A549 (cell line): ENCODE results near the gene JAKMIP1. TPM values are rescaled to one million over a fixed set of nuclear protein-coding genes. Genes with fewer than 3 reads are reported as not detected.

Experiments used
- ATAC-seq, 2 experiments: fragments of 200-7000 bp in 1 of 2; fragments of >200 bp in 1 of 2; cut with Nextera tagmentation in 1 of 2; cut with Tn5 transposase in 1 of 2; 3 replicates each; pipeline versions ENCODE4 v1.8.0 to v1.9.1; 2018 to 2020; ENCODE audit warnings: mild to moderate bottlenecking in 1 of 2, moderate library complexity in 1 of 2
- CTCF ChIA-PET: fragments of 300-600 bp; sonication (Branson Sonifier 250); formaldehyde crosslinking; extraction: SDS; loops from one replicate; lab custom pipeline; 2021; ENCODE audit warnings: antibody characterized with exemption, inconsistent platforms; lab: Yijun Ruan, JAX
- POLR2A ChIA-PET: fragments of 350-600 bp; formaldehyde crosslinking; extraction: SDS; loops from one replicate; lab custom pipeline; 2021; ENCODE audit warnings: antibody characterized with exemption, inconsistent platforms; lab: Yijun Ruan, JAX
- DNase-seq, 2 experiments: peaks; one replicate each; pipeline versions ENCODE4 v3.0.0 to v3.0.0-alpha.2; 2011 to 2016; ENCODE audit warnings: low read depth in 1 of 2, low spot score in 1 of 2
- FAIRE-seq: peaks from 2 replicates; lab custom pipeline; 2011; peaks lifted over from hg19 to GRCh38; lab: Jason Lieb, UNC
- H3K27ac ChIP-seq, 2 experiments: fragments of >200 bp; sonication (Bioruptor Twin); formaldehyde crosslinking; 3 replicates each; pipeline ENCODE4 v1.5.1; 2016 to 2017
- H3K4me1 ChIP-seq: fragments of >200 bp; sonication (Bioruptor Twin); formaldehyde crosslinking; 3 replicates; pipeline ENCODE4 v1.6.1; 2016
- H3K4me2 ChIP-seq: fragments of >200 bp; sonication (Bioruptor Twin); formaldehyde crosslinking; 3 replicates; pipeline ENCODE4 v1.6.1; 2016
- H3K4me3 ChIP-seq: fragments of >200 bp; sonication (Bioruptor Twin); formaldehyde crosslinking; 3 replicates; pipeline ENCODE4 v1.5.1; 2016
- H3K9me3 ChIP-seq: fragments of >200 bp; sonication (Bioruptor Twin); formaldehyde crosslinking; 3 replicates; pipeline ENCODE4 v1.6.1; 2016
- CEBPB ChIP-seq, 2 experiments: fragments of >200 bp in 1 of 2; sonication (Bioruptor Twin) in 1 of 2; formaldehyde crosslinking in 1 of 2; IDR thresholded peaks; 2 replicates each; pipeline ENCODE4 v1.6.1; 2012 to 2016
- CHD2 ChIP-seq: fragments of 150-350 bp; IDR thresholded peaks from 2 replicates; pipeline ENCODE4 v1.6.1; 2014; ENCODE audit warnings: low read length; ENCODE audit not compliant: partially characterized antibody
- ELK1 ChIP-seq: fragments of 150-350 bp; IDR thresholded peaks from 2 replicates; pipeline ENCODE4 v1.6.1; 2014; ENCODE audit warnings: low read depth, mild to moderate bottlenecking, low read length
- EP300 ChIP-seq, 2 experiments: fragments of >200 bp; sonication (Bioruptor Twin); formaldehyde crosslinking; IDR thresholded peaks; 2 replicates in 1 of 2; 3 replicates in 1 of 2; pipeline ENCODE4 v1.6.1; 2016 to 2017
- FOSB ChIP-seq: fragments of 250-450 bp; sonication (Bioruptor Pico); IDR thresholded peaks from 2 replicates; pipeline ENCODE4 v1.5.0; 2020; ENCODE audit warnings: mild to moderate bottlenecking, moderate library complexity
- FOSL2 ChIP-seq, 2 experiments: fragments of 450-650 bp in 1 of 2; fragments of >200 bp in 1 of 2; sonication (Bioruptor Twin) in 1 of 2; formaldehyde crosslinking; IDR thresholded peaks; 2 replicates each; pipeline versions ENCODE4 v1.5.0 to v1.6.1; 2016 to 2020; ENCODE audit warnings: mild to moderate bottlenecking in 1 of 2, moderate library complexity in 1 of 2
- HDAC2 ChIP-seq: fragments of 200-600 bp; sonication (generic); IDR thresholded peaks from 2 replicates; pipeline ENCODE4 v1.6.1; 2016
- HOXA7 ChIP-seq: fragments of 250-450 bp; sonication (Bioruptor Pico); IDR thresholded peaks from 2 replicates; pipeline ENCODE4 v1.5.0; 2020; ENCODE audit warnings: mild to moderate bottlenecking, moderate library complexity
- HOXB13 ChIP-seq: fragments of 250-450 bp; sonication (Bioruptor Pico); IDR thresholded peaks from 2 replicates; pipeline ENCODE4 v1.5.0; 2020; ENCODE audit warnings: low read depth, mild to moderate bottlenecking, moderate library complexity
- HOXB5 ChIP-seq: fragments of 250-450 bp; sonication (Bioruptor Pico); IDR thresholded peaks from 2 replicates; pipeline ENCODE4 v1.5.0; 2020; ENCODE audit warnings: mild to moderate bottlenecking, moderate library complexity
- MYC ChIP-seq: IDR thresholded peaks from 2 replicates; pipeline ENCODE4 v1.6.1; 2012; ENCODE audit warnings: mild to moderate bottlenecking, inconsistent platforms, low read length, improper control_type of control experiment, borderline replicate concordance
- NFE2L2 ChIP-seq: fragments of 150-350 bp; conservative IDR thresholded peaks from 2 replicates; pipeline ENCODE4 v1.6.1; 2014; ENCODE audit warnings: low read length
- NR3C1 ChIP-seq: fragments of >200 bp; sonication (Bioruptor Twin); formaldehyde crosslinking; IDR thresholded peaks from 3 replicates; pipeline ENCODE4 v1.6.1; 2017
- REST ChIP-seq: fragments of 200-600 bp; sonication (generic); IDR thresholded peaks from 2 replicates; pipeline ENCODE4 v1.6.1; 2016; ENCODE audit warnings: antibody characterized with exemption, mild to moderate bottlenecking, moderate library complexity
- TFCP2L1 ChIP-seq: fragments of 250-450 bp; sonication (Bioruptor Pico); IDR thresholded peaks from 2 replicates; pipeline ENCODE4 v1.5.0; 2021; ENCODE audit warnings: mild to moderate bottlenecking
- TP53 ChIP-seq: fragments of 250-450 bp; sonication (Bioruptor Pico); IDR thresholded peaks from 2 replicates; pipeline ENCODE4 v1.5.0; 2021; ENCODE audit warnings: mild to moderate bottlenecking, moderate library complexity
- USF2 ChIP-seq: fragments of 450-650 bp; IDR thresholded peaks from 2 replicates; pipeline ENCODE4 v1.6.1; 2014; ENCODE audit warnings: antibody characterized with exemption
- ZC3H11A ChIP-seq: fragments of 450-650 bp; IDR thresholded peaks from 2 replicates; pipeline ENCODE4 v1.6.1; 2014; ENCODE audit warnings: antibody characterized with exemption, mild to moderate bottlenecking
- ZSCAN20 ChIP-seq: fragments of 250-450 bp; sonication (Bioruptor Pico); IDR thresholded peaks from 2 replicates; pipeline ENCODE4 v1.8.0; 2022; ENCODE audit warnings: mild to moderate bottlenecking, moderate library complexity
- WGBS: methylation state at CpG from one replicate; pipeline ENCODE4 v1.1.6; 2017; ENCODE audit errors: missing lambda C conversion rate; 5-methylcytosine and 5-hydroxymethylcytosine counted together
- polyA plus RNA-seq, 4 experiments: library from polyadenylated mRNA; depleted of rRNA in 3 of 4; stranded (reverse); fragments of >200 nt; fragmentation: RNase III in 1 of 4; extraction: RNeasy Plus Mini Kit Qiagen cat#74134 plus additional on column Dnase treatment in 1 of 4; gene quantifications; 2 replicates in 3 of 4; 3 replicates in 1 of 4; pipeline ENCODE4 v1.2.3, GENCODE V29; 2011 to 2017

JAKMIP1 gene
- polyA plus RNA-seq, 2 of the 4 experiments (the other 2 are of a cell fraction): not detected

- Histone ChIP-seq H3K4me2 (no peak overlapping the region), H3K4me3 (no peak overlapping the region), H3K27ac (no peak overlapping the region), H3K9me3 (no peaks in the 10 kb centered on the region), H3K4me1 (no peaks in the 10 kb centered on the region)
- no peak for DNase-seq
- CTCF ChIA-PET: no interaction called here
- 34% methylated on average over 4 of the region's 9 CpGs for WGBS
- no peak for ATAC-seq
- FAIRE-seq: no peak
- POLR2A ChIA-PET: no interaction called here
- TF ChIP-seq FOSB (CRISPR knock-in tag) (no peak), ZC3H11A (no peak), EP300 (IDR thresholded peaks at IDR 0.05) (no peak), HDAC2 (no peak), USF2 (no peak), TP53 (CRISPR knock-in tag) (no peak), MYC (no peak), HOXB13 (CRISPR knock-in tag) (no peak), REST (no peak)
These were observed 8.1 kb downstream of the JAKMIP1 start for GRCh38 chr4:6192245-6192644.

GRCh38 chr4:6191448-6192130 lies 8.8 kb downstream of the JAKMIP1 start:
- FAIRE-seq: no peak
- WGBS: 80% methylated on average over 9 of the region's 11 CpGs
- Histone ChIP-seq H3K4me1 (no peaks in the 10 kb centered on the region), H3K4me3 (no peak overlapping the region), H3K4me2 (no peak overlapping the region)
- DNase-seq: no peak
- POLR2A ChIA-PET: no interaction called here
- ATAC-seq: no peak
- CTCF ChIA-PET: interaction anchor here (0.6 kb wide), 1 partner anchor 1003 kb away, joined by 3 read pairs; no protein-coding TSS in a partner anchor
- TF ChIP-seq ZC3H11A: peak; percentile 27
- TF ChIP-seq NFE2L2: no peak
- TF ChIP-seq, all 56 proteins: peak for 1
- Histone ChIP-seq H3K9me3 (no peaks in the 10 kb centered on the region), H3K27ac (no peak overlapping the region)

- ATAC-seq: no peak
- no peak for TF ChIP-seq ZSCAN20 (CRISPR knock-in tag)
- no peak for TF ChIP-seq HOXB5
- no peak for TF ChIP-seq HOXA7 (CRISPR knock-in tag)
- TF ChIP-seq ELK1: no peak
- no peak for TF ChIP-seq FOSB (CRISPR knock-in tag)
- TF ChIP-seq FOSL2 (IDR thresholded peaks at IDR 0.05): no peak
- TF ChIP-seq FOSL2 (CRISPR knock-in tag; IDR thresholded peaks at IDR 0.05): no peak
- no peak for TF ChIP-seq CEBPB (IDR thresholded peaks at IDR 0.05)
- TF ChIP-seq CHD2: no peak
- TF ChIP-seq TFCP2L1 (CRISPR knock-in tag): no peak
- no peak for TF ChIP-seq NR3C1
- FAIRE-seq: no peak
- no peak overlapping the region for H3K27ac ChIP-seq
- H3K4me3 ChIP-seq: no peak overlapping the region
- POLR2A ChIA-PET: no interaction called here
- no peaks in the 10 kb centered on the region for H3K4me1 ChIP-seq
- no peaks in the 10 kb centered on the region for H3K9me3 ChIP-seq
- no peak for DNase-seq
- H3K4me2 ChIP-seq: no peak overlapping the region
- CTCF ChIA-PET: interaction anchor here (0.6 kb wide), 1 partner anchor 171 kb away, joined by 3 read pairs; no protein-coding TSS in a partner anchor
- WGBS: 57% methylated on average over 2 of the region's 8 CpGs
These were observed 9.9 kb downstream of the JAKMIP1 start for GRCh38 chr4:6190486-6190885.
